Hippocampal formation (tissue), 2 donors: Measurements from ENCODE around the gene SLC25A38.
"Not testable (repeated sequence)": the region's sequence is repeated elsewhere in the genome, so short reads cannot be mapped to it uniquely, and the experiment has no call there.

Source experiments
- DNase-seq, 2 donors: peaks; one replicate each; lab custom pipeline; 2025; lab: John Stamatoyannopoulos, UW

Gene SLC25A38

GRCh38 chr3:39407259-39407629 is 24.1 kb downstream of the SLC25A38 start:
- DNase-seq, result no peak

GRCh38 chr3:39407773-39408492 is 24.8 kb downstream of the SLC25A38 start:
- no peak for DNase-seq

GRCh38 chr3:39408493-39409372 is 25.6 kb downstream of the SLC25A38 start:
- DNase-seq, result no peak

GRCh38 chr3:39409514-39410136 is 26.5 kb downstream of the SLC25A38 start:
- DNase-seq, result no peak

GRCh38 chr3:39410893-39411292 is 27.7 kb downstream of the SLC25A38 start:
- no peak for DNase-seq

GRCh38 chr3:39412668-39413260 is 29.6 kb downstream of the SLC25A38 start:
- DNase-seq, result no peak

- no peak for DNase-seq
Observed at GRCh38 chr3:39413691-39414420, 30.7 kb downstream of the SLC25A38 start.

GRCh38 chr3:39414421-39414907 is 31.3 kb downstream of the SLC25A38 start:
- DNase-seq, result no peak

- not testable (repeated sequence) for DNase-seq
Observed at GRCh38 chr3:39415302-39415701, 32.1 kb downstream of the SLC25A38 start.

GRCh38 chr3:39415983-39416382 is 32.8 kb downstream of the SLC25A38 start:
- DNase-seq, result no peak

GRCh38 chr3:39416998-39417397 is 33.8 kb downstream of the SLC25A38 start:
- not testable (repeated sequence) for DNase-seq

GRCh38 chr3:39418556-39419225 is 35.5 kb downstream of the SLC25A38 start:
- not testable (repeated sequence) for DNase-seq

GRCh38 chr3:39419742-39420315 is 36.7 kb downstream of the SLC25A38 start:
- no peak for DNase-seq

GRCh38 chr3:39420543-39420942 is 37.4 kb downstream of the SLC25A38 start:
- DNase-seq, result no peak

- no peak for DNase-seq
Observed at GRCh38 chr3:39423436-39423970, 40.3 kb downstream of the SLC25A38 start.

- no peak for DNase-seq
Observed at GRCh38 chr3:39426312-39426711, 43.1 kb downstream of the SLC25A38 start.

GRCh38 chr3:39427506-39427905 is 44.3 kb downstream of the SLC25A38 start:
- DNase-seq, result no peak

- DNase-seq, result no peak
Observed at GRCh38 chr3:39428745-39429201, 45.6 kb downstream of the SLC25A38 start.

GRCh38 chr3:39429466-39429865 is 46.3 kb downstream of the SLC25A38 start:
- no peak for DNase-seq

GRCh38 chr3:39432342-39432741 is 49.2 kb downstream of the SLC25A38 start:
- DNase-seq, result no peak
